GM19468 (cell line): ENCODE results near the gene ZSWIM1.
A peak's percentile ranks its signal among the peaks of the same experiment; 100 is the strongest.

ENCODE experiments used
- ATAC-seq: cut with Tn5 transposase; IDR thresholded peaks from one replicate; pipeline ENCODE4 v1.9.1; 2021; ENCODE audit warnings: mild to moderate bottlenecking, moderate library complexity, moderate number of reproducible peaks; ENCODE audit not compliant: unreplicated experiment; ENCODE audit errors: extremely low read depth

ZSWIM1 gene

GRCh38 chr20:45904583-45905504 lies 23.8 kb downstream of the ZSWIM1 start:
- ATAC-seq, result no peak

GRCh38 chr20:45905505-45906079 lies 24.6 kb downstream of the ZSWIM1 start:
- no peak for ATAC-seq

GRCh38 chr20:45907219-45907948 lies 26.4 kb downstream of the ZSWIM1 start:
- ATAC-seq, result no peak

- no peak for ATAC-seq
Observed at GRCh38 chr20:45908084-45908483, 27.1 kb downstream of the ZSWIM1 start.

- ATAC-seq, result no peak
Observed at GRCh38 chr20:45909336-45909808, 28.3 kb downstream of the ZSWIM1 start.

- ATAC-seq, result no peak
Observed at GRCh38 chr20:45909817-45910669, 29.0 kb downstream of the ZSWIM1 start.

- ATAC-seq, result peak; percentile 76
Observed at GRCh38 chr20:45910670-45911485, 29.9 kb downstream of the ZSWIM1 start.

GRCh38 chr20:45911486-45912343 lies 30.7 kb downstream of the ZSWIM1 start, which contains the start of gene PLTP:
Gene PLTP (minus strand): TSS chr20:45912155. CDS start chr20:45911452, 703 bp downstream.
- no peak for ATAC-seq

GRCh38 chr20:45912344-45912682 lies 31.3 kb downstream of the ZSWIM1 start:
- no peak for ATAC-seq

GRCh38 chr20:45913116-45913515 lies 32.1 kb downstream of the ZSWIM1 start:
- ATAC-seq, result no peak

- no peak for ATAC-seq
Observed at GRCh38 chr20:45917790-45918141, 36.7 kb downstream of the ZSWIM1 start.

- ATAC-seq, result no peak
Observed at GRCh38 chr20:45918182-45918737, 37.2 kb downstream of the ZSWIM1 start.

GRCh38 chr20:45918779-45919537 lies 37.9 kb downstream of the ZSWIM1 start:
- ATAC-seq, result no peak

GRCh38 chr20:45919542-45920399 lies 38.7 kb downstream of the ZSWIM1 start:
- no peak for ATAC-seq

GRCh38 chr20:45920462-45921336 lies 39.7 kb downstream of the ZSWIM1 start:
- ATAC-seq, result no peak
